HepG2 (cell line): ENCODE results near the gene EXOSC7. TPM values are rescaled to one million over a fixed set of nuclear protein-coding genes. Genes with fewer than 3 reads are reported as not detected.

Experiments
- ATAC-seq: fragments of 200-7000 bp; cut with Tn5 transposase; 3 replicates; pipeline ENCODE4 v1.9.1; 2020; ENCODE audit warnings: mild to moderate bottlenecking, moderate library complexity
- BruUV-seq: library from RNA; stranded (reverse); fragments of 400-500 nt; replicated peaks from 2 replicates; lab custom pipeline; 2021; lab: Mats Ljungman, UMichigan
- CTCF ChIA-PET: fragments of 300-600 bp; formaldehyde crosslinking; extraction: SDS; loops from one replicate; lab custom pipeline; 2021; ENCODE audit warnings: low total read pairs, inconsistent platforms, low intra/inter-chr PET ratio; lab: Yijun Ruan, JAX
- POLR2A ChIA-PET: fragments of 350-600 bp; sonication (Branson Sonifier 250); formaldehyde crosslinking; loops from one replicate; lab custom pipeline; 2020; ENCODE audit warnings: antibody characterized with exemption, inconsistent platforms; lab: Yijun Ruan, JAX
- DNase-seq: peaks from one replicate; pipeline ENCODE4 v3.0.0-alpha.2; 2015; ENCODE audit warnings: low spot score
- FAIRE-seq: peaks from 3 replicates; lab custom pipeline; 2011; peaks lifted over from hg19 to GRCh38; lab: Jason Lieb, UNC
- H2AFZ ChIP-seq: one replicate; pipeline ENCODE4 v1.6.1; 2011; ENCODE audit warnings: low read length, inconsistent platforms
- H3K27ac ChIP-seq: fragments of 300-600 bp; 3 replicates; pipeline ENCODE4 v1.8.0; 2011; ENCODE audit warnings: mixed run types, mild to moderate bottlenecking, mixed read lengths, low read length, inconsistent platforms; ENCODE audit not compliant: insufficient read depth; ENCODE audit errors: extremely low read length
- H3K27me3 ChIP-seq, 2 experiments: fragments of 200-600 bp in 1 of 2; 2 replicates in 1 of 2; 3 replicates in 1 of 2; pipeline versions ENCODE4 v1.6.0 to v1.8.0; 2011; ENCODE audit warnings: low read length in 2 of 2, mild to moderate bottlenecking in 2 of 2, moderate library complexity in 2 of 2, inconsistent platforms in 1 of 2; ENCODE audit not compliant: insufficient read depth in 2 of 2, control insufficient read depth in 1 of 2
- H3K36me3 ChIP-seq, 2 experiments: fragments of 200-600 bp in 1 of 2; replicated peaks in 1 of 2; 2 replicates in 1 of 2; 3 replicates in 1 of 2; pipeline versions ENCODE4 v1.5.1 to v1.8.0; 2011; ENCODE audit warnings: low read length in 2 of 2, inconsistent platforms in 1 of 2; ENCODE audit not compliant: insufficient read depth in 2 of 2, control insufficient read depth in 1 of 2
- H3K4me1 ChIP-seq: 2 replicates; pipeline ENCODE4 v1.5.1; 2012; ENCODE audit warnings: low read length, inconsistent platforms; ENCODE audit not compliant: insufficient read depth
- H3K4me2 ChIP-seq: 2 replicates; pipeline ENCODE4 v1.6.0; 2011; ENCODE audit warnings: low read depth, low read length, inconsistent platforms
- H3K4me3 ChIP-seq, 3 experiments: fragments of 200-600 bp in 1 of 3; sonication (generic), shearing (Covaris generic) in 1 of 3; replicated peaks in 1 of 3; 2 replicates each; pipeline ENCODE4 v1.5.1; 2011 to 2016; ENCODE audit warnings: low read length in 3 of 3, inconsistent platforms in 2 of 3, low read depth in 2 of 3, mild to moderate bottlenecking in 2 of 3, control low read depth in 1 of 3, mixed read lengths in 1 of 3; ENCODE audit not compliant: insufficient read depth in 1 of 3
- H3K79me2 ChIP-seq: one replicate; pipeline ENCODE4 v1.6.1; 2011; ENCODE audit warnings: low read length, inconsistent platforms; ENCODE audit not compliant: insufficient read depth
- H3K9ac ChIP-seq: 2 replicates; pipeline ENCODE4 v1.6.0; 2011; ENCODE audit warnings: mild to moderate bottlenecking, low read depth, low read length, inconsistent platforms; ENCODE audit not compliant: insufficient read depth
- H3K9me3 ChIP-seq: 2 replicates; pipeline ENCODE4 v1.5.1; 2012; ENCODE audit warnings: mild to moderate bottlenecking, low read length
- H4K20me1 ChIP-seq: 2 replicates; pipeline ENCODE4 v1.6.0; 2011; ENCODE audit warnings: inconsistent platforms, mild to moderate bottlenecking, low read length, moderate library complexity; ENCODE audit not compliant: insufficient read depth
- AHDC1 ChIP-seq: sonication (generic); formaldehyde crosslinking; IDR thresholded peaks from 2 replicates; pipeline ENCODE4 v1.5.1; 2020; ENCODE audit warnings: mild to moderate bottlenecking, missing genetic modification reagents, borderline replicate concordance
- ATF7 ChIP-seq, 2 experiments: fragments of 450-650 bp in 1 of 2; sonication (generic) in 1 of 2; formaldehyde crosslinking in 1 of 2; IDR thresholded peaks; 2 replicates each; pipeline versions ENCODE4 v1.4.0 to v1.6.1; 2016 to 2020; ENCODE audit warnings: antibody characterized with exemption in 1 of 2, mild to moderate bottlenecking in 1 of 2, missing genetic modification reagents in 1 of 2
- E2F1 ChIP-seq: sonication (generic); formaldehyde crosslinking; IDR thresholded peaks from 2 replicates; pipeline ENCODE4 v1.5.0; 2020; ENCODE audit warnings: missing genetic modification reagents
- NCOR1 ChIP-seq: fragments of 200-600 bp; sonication (generic); IDR thresholded peaks from 2 replicates; pipeline ENCODE4 v1.7.0; 2017; ENCODE audit warnings: antibody characterized with exemption, low read length, borderline replicate concordance
- SP140L ChIP-seq: sonication (generic); formaldehyde crosslinking; IDR thresholded peaks from 2 replicates; pipeline ENCODE4 v1.4.0; 2020; ENCODE audit warnings: missing genetic modification reagents, borderline replicate concordance
- ZNF781 ChIP-seq: sonication (generic); formaldehyde crosslinking; IDR thresholded peaks from 2 replicates; pipeline ENCODE4 v1.5.1; 2020; ENCODE audit warnings: borderline replicate concordance, mild to moderate bottlenecking, missing genetic modification reagents; ENCODE audit errors: not compliant biosample characterization
- WGBS: methylation state at CpG from one replicate; pipeline ENCODE4 v1.1.6; 2017; ENCODE audit warnings: low lambda C conversion rate; 5-methylcytosine and 5-hydroxymethylcytosine counted together
- in situ Hi-C: cut with HindIII; loops from 2 replicates; pipeline ENCODE4 v1.10.0; 2017; ENCODE audit warnings: low pct_unique_long_range_greater_than_20kb; ENCODE audit not compliant: extremely low pct_ligation_motif_present
- intact Hi-C: fragments of 100-400 bp; cut with micrococcal nuclease; formaldehyde crosslinking; loops from one replicate; pipeline ENCODE4 v1.10.0; 2022; ENCODE audit not compliant: unreplicated experiment
- polyA plus RNA-seq, 8 experiments: library from polyadenylated mRNA; depleted of rRNA in 3 of 8; stranded (reverse) in 7 of 8; unstranded in 1 of 8; fragments of >200 nt; fragmentation: Illumina TruSeq in 4 of 8; extraction: Trizol in 4 of 8; gene quantifications; 2 replicates each; pipeline versions ENCODE4 v1.2.1 to v1.2.3, GENCODE V29; 2011 to 2016; ENCODE audit warnings: low read depth in 4 of 8, missing spikeins in 1 of 8, mixed read lengths in 1 of 8; ENCODE audit not compliant: insufficient read depth in 1 of 8
- total RNA-seq, 5 experiments: library from RNA; depleted of rRNA; stranded (reverse); fragments of >200 nt; fragmentation: Illumina TruSeq; extraction: Trizol; gene quantifications; 2 replicates each; pipeline ENCODE4 v1.2.3, GENCODE V29; 2016; ENCODE audit warnings: low read depth in 1 of 5

Gene EXOSC7
- total and polyA plus RNA-seq, 2 of the 13 experiments (the other 11 are each of a cell fraction or from before 2014, with no cell fraction given) = 68.3 to 74.7 TPM

- TF ChIP-seq AHDC1 = no peak
- TF ChIP-seq, all 625 proteins: peak for 0
Observed at GRCh38 chr3:45042162-45042561, 66.1 kb downstream of the EXOSC7 start (continued).

GRCh38 chr3:45043728-45044299, 67.8 kb downstream of the EXOSC7 start:
- H3K27me3 ChIP-seq = peaks cover 0 to 9% of the 10 kb centered on the region in 2 experiments; a peak in 2 of 5 replicates
- ChIA-PET CTCF (no interaction called here), POLR2A (no interaction called here)
- H4K20me1 ChIP-seq = no peaks in the 10 kb centered on the region
- TF ChIP-seq E2F1 (CRISPR knock-in tag) (no peak), NCOR1 (no peak), SP140L (no peak), ZNF781 (CRISPR knock-in tag) (no peak), ATF7 (IDR thresholded peaks at IDR 0.05) (no peak), ATF7 (CRISPR knock-in tag; IDR thresholded peaks at IDR 0.05) (no peak)
- intact Hi-C loops (loop anchor here (5.0 kb wide), 1 partner anchor 128 kb away; no protein-coding TSS in a partner anchor), in situ Hi-C loops (loop anchor here (25.0 kb wide), 1 partner anchor 443 kb away; no protein-coding TSS in a partner anchor)
- no peak overlapping the region for H3K4me3 ChIP-seq
- ATAC-seq (no peak), FAIRE-seq (no peak), DNase-seq (no peak)
- WGBS = 73% methylated on average over 2 of the region's 2 CpGs
- H3K9ac ChIP-seq = no peak overlapping the region
- H3K79me2 ChIP-seq = no peaks in the 10 kb centered on the region
- H2AFZ ChIP-seq = no peak overlapping the region
- H3K9me3 ChIP-seq = no peaks in the 10 kb centered on the region
- H3K4me2 ChIP-seq = no peak overlapping the region
- no peak overlapping the region for H3K27ac ChIP-seq
- no peaks in the 10 kb centered on the region for H3K36me3 ChIP-seq
- H3K4me1 ChIP-seq = no peaks in the 10 kb centered on the region
- no TSS peak for BruUV-seq
